Right ventricle myocardium superior (tissue), 1 donor: ENCODE measurements around the gene GFM2. TPM values are rescaled to one million over a fixed set of nuclear protein-coding genes. Genes with fewer than 3 reads are reported as not detected.
A peak's percentile ranks its signal among the peaks of the same experiment; 100 is the strongest.
"Not testable (repeated sequence)": the region's sequence is repeated elsewhere in the genome, so short reads cannot be mapped to it uniquely, and the experiment has no call there.

ENCODE experiments used
- ATAC-seq: fragments of 200-7000 bp; cut with Tn5 transposase; one replicate; pipeline ENCODE4 v1.9.1; 2020; ENCODE audit warnings: mild to moderate bottlenecking; ENCODE audit not compliant: poor library complexity
- DNase-seq: peaks from one replicate; pipeline ENCODE4 v3.0.0-alpha.2; 2020
- intact Hi-C: fragments of 100-400 bp; cut with DNase I; formaldehyde crosslinking; loops from one replicate; pipeline ENCODE4 v1.11.2; 2022
- long read RNA-seq: library from polyadenylated mRNA; unstranded; transcript quantifications from one replicate; pipeline ENCODE4 v2.0.0, GENCODE V29; 2021
- total RNA-seq: library from RNA; stranded (reverse); fragmentation: NEBNext Ultra II Directional; extraction: Animal tissue kit (Norgen Biotek cat#: 25700); gene quantifications from one replicate; pipeline ENCODE4 v1.2.1, GENCODE V29; 2021
- donor health status: DM: no; HTN: yes; CAD: no; lungs with severe emphysema.

GFM2 gene
- total RNA-seq, result 42.3 TPM
- long read RNA-seq, transcript GFM2-202 (20 exons, 2,856 nt), result minor isoform, 12 of 165 reads
- long read RNA-seq, transcript GFM2-201 (21 exons, 3,249 nt), result major isoform, 130 of 165 reads
- long read RNA-seq, partial matches to known transcripts, result 12 of 165 reads
- long read RNA-seq, other reads (novel, unspliced or antisense), result 11 of 165 reads

- ATAC-seq (peak; percentile 100), DNase-seq (peak; percentile 95)
- intact Hi-C loops, result loop anchor here (2.0 kb wide), 1 partner anchor 152 kb away; no protein-coding TSS in a partner anchor
Observed at GRCh38 chr5:74766849-74767578, at the start of gene GFM2, which contains the start of gene NSA2. Gene GFM2 (minus strand): TSS chr5:74767117. CDS start chr5:74763742, 3,375 bp downstream. Gene NSA2 (plus strand): TSS chr5:74767249. CDS start chr5:74767361, 112 bp downstream.

GRCh38 chr5:74810915-74811314 lies 44.0 kb upstream of the GFM2 start:
- intact Hi-C loops, result no loop called here
- DNase-seq (no peak), ATAC-seq (no peak)

- ATAC-seq, result no peak
- DNase-seq, result no peak
- intact Hi-C loops, result no loop called here
Observed at GRCh38 chr5:74801941-74802340, 35.0 kb upstream of the GFM2 start.

- intact Hi-C loops, result no loop called here
- no peak for DNase-seq
- ATAC-seq, result no peak
Observed at GRCh38 chr5:74801197-74801596, 34.3 kb upstream of the GFM2 start.

GRCh38 chr5:74798977-74799911 lies 32.3 kb upstream of the GFM2 start:
- intact Hi-C loops, result no loop called here
- ATAC-seq (no peak), DNase-seq (no peak)

GRCh38 chr5:74791669-74792068 lies 24.8 kb upstream of the GFM2 start:
- DNase-seq, intact Hi-C loops, ATAC-seq: not testable (repeated sequence)

GRCh38 chr5:74787424-74787823 lies 20.5 kb upstream of the GFM2 start:
- ATAC-seq, result no peak
- no peak for DNase-seq
- intact Hi-C loops, result no loop called here

GRCh38 chr5:74786851-74787250 lies 19.9 kb upstream of the GFM2 start:
- intact Hi-C loops, result no loop called here
- DNase-seq (no peak), ATAC-seq (no peak)

GRCh38 chr5:74778609-74779008 lies 11.7 kb upstream of the GFM2 start:
- DNase-seq (no peak), ATAC-seq (no peak)
- intact Hi-C loops, result no loop called here

GRCh38 chr5:74772359-74772758 lies 5.4 kb upstream of the GFM2 start:
- no peak for ATAC-seq
- intact Hi-C loops, result no loop called here
- no peak for DNase-seq

- no peak for DNase-seq
- peak; percentile 10 for ATAC-seq
- intact Hi-C loops, result loop anchor here (2.0 kb wide), 1 partner anchor 151 kb away; no protein-coding TSS in a partner anchor
Observed at GRCh38 chr5:74767579-74767913, 629 bp upstream of the GFM2 start.

GRCh38 chr5:74766418-74766848 lies 484 bp downstream of the GFM2 start:
- intact Hi-C loops, result loop anchor here (2.0 kb wide), 1 partner anchor 152 kb away; no protein-coding TSS in a partner anchor
- no peak for DNase-seq
- ATAC-seq, result peak; percentile 80

- no peak for ATAC-seq
- no peak for DNase-seq
- intact Hi-C loops, result loop anchor here (2.0 kb wide), 1 partner anchor 153 kb away; no protein-coding TSS in a partner anchor
Observed at GRCh38 chr5:74765929-74766328, 988 bp downstream of the GFM2 start.

GRCh38 chr5:74765201-74765600 lies 1.7 kb downstream of the GFM2 start:
- no peak for ATAC-seq
- no peak for DNase-seq
- intact Hi-C loops, result no loop called here

GRCh38 chr5:74763504-74763903 lies 3.4 kb downstream of the GFM2 start:
- intact Hi-C loops, result no loop called here
- ATAC-seq, result no peak
- no peak for DNase-seq

- no peak for ATAC-seq
- DNase-seq, result no peak
- intact Hi-C loops, result no loop called here
Observed at GRCh38 chr5:74762599-74762998, 4.3 kb downstream of the GFM2 start.

GRCh38 chr5:74761241-74761640 lies 5.7 kb downstream of the GFM2 start:
- ATAC-seq, result no peak
- intact Hi-C loops, result no loop called here

GRCh38 chr5:74748742-74749141 lies 18.2 kb downstream of the GFM2 start:
- intact Hi-C loops, DNase-seq, ATAC-seq: not testable (repeated sequence)

More at GRCh38 chr5:74761241-74761640, 5.7 kb downstream of the GFM2 start:
- DNase-seq, result no peak

GRCh38 chr5:74738406-74738805 lies 28.5 kb downstream of the GFM2 start:
- DNase-seq, result no peak
- no peak for ATAC-seq
- intact Hi-C loops, result no loop called here
